H1 (cell line): ENCODE measurements around the gene KLRC3. TPM values are rescaled to one million over a fixed set of nuclear protein-coding genes. Genes with fewer than 3 reads are reported as not detected.
A peak's percentile ranks its signal among the peaks of the same experiment; 100 is the strongest.
"Not testable (repeated sequence)": the region's sequence is repeated elsewhere in the genome, so short reads cannot be mapped to it uniquely, and the experiment has no call there.

Source experiments
- CTCF ChIA-PET: fragments of 300-600 bp; sonication (Branson Sonifier 250); formaldehyde crosslinking; loops from one replicate; lab custom pipeline; 2021; ENCODE audit not compliant: partially characterized antibody; lab: Charles Lee
- POLR2A ChIA-PET: fragments of 300-600 bp; sonication (Branson Sonifier 250); formaldehyde crosslinking; loops from one replicate; lab custom pipeline; 2021; ENCODE audit warnings: inconsistent platforms; ENCODE audit not compliant: partially characterized antibody; lab: Charles Lee
- DNase-seq, 2 experiments: peaks; one replicate each; pipeline versions ENCODE4 v3.0.0 to v3.0.0-alpha.2; 2010 to 2022; ENCODE audit warnings: low spot score in 2 of 2, low read depth in 1 of 2, mixed read lengths in 1 of 2
- FAIRE-seq: peaks from 2 replicates; lab custom pipeline; 2011; peaks lifted over from hg19 to GRCh38; lab: Jason Lieb, UNC
- H2AFZ ChIP-seq: 2 replicates; pipeline ENCODE4 v1.8.1; 2012; ENCODE audit warnings: low read length, inconsistent platforms
- H2AK5ac ChIP-seq: 2 replicates; pipeline ENCODE4 v1.6.1; 2013; ENCODE audit warnings: low read depth, low read length
- H2BK120ac ChIP-seq: replicated peaks from 2 replicates; pipeline ENCODE3; 2013; ENCODE audit warnings: low read depth, low read length, inconsistent platforms
- H2BK12ac ChIP-seq: 2 replicates; pipeline ENCODE4 v1.6.1; 2013; ENCODE audit warnings: low read depth, low read length
- H2BK15ac ChIP-seq: 2 replicates; pipeline ENCODE4 v1.6.1; 2013; ENCODE audit warnings: low read length
- H2BK20ac ChIP-seq: 2 replicates; pipeline ENCODE4 v1.6.1; 2013; ENCODE audit warnings: low read length
- H2BK5ac ChIP-seq: 2 replicates; pipeline ENCODE4 v1.6.1; 2013; ENCODE audit warnings: low read depth, low read length
- H3K14ac ChIP-seq: 2 replicates; pipeline ENCODE4 v1.6.1; 2013; ENCODE audit warnings: inconsistent platforms; ENCODE audit not compliant: insufficient read length
- H3K18ac ChIP-seq: 2 replicates; pipeline ENCODE4 v1.6.1; 2013; ENCODE audit warnings: low read length; ENCODE audit errors: extremely low read depth
- H3K23ac ChIP-seq: 2 replicates; pipeline ENCODE4 v1.6.1; 2013; ENCODE audit warnings: inconsistent platforms; ENCODE audit not compliant: insufficient read length
- H3K23me2 ChIP-seq: 2 replicates; pipeline ENCODE4 v1.6.1; 2013; ENCODE audit warnings: low read depth, low read length
- H3K27ac ChIP-seq: 2 replicates; pipeline ENCODE4 v1.6.1; 2011; ENCODE audit warnings: low read depth, low read length, inconsistent platforms
- H3K27me3 ChIP-seq, 4 experiments: replicated peaks in 1 of 4; 1 replicate in 1 of 4; 2 replicates in 3 of 4; pipeline versions ENCODE4 v1.6.1 to v1.8.1; 2011 to 2013; ENCODE audit warnings: low read length in 3 of 4, mild to moderate bottlenecking in 3 of 4, inconsistent platforms in 2 of 4, mixed read lengths in 2 of 4, moderate library complexity in 1 of 4; ENCODE audit not compliant: control insufficient read depth in 3 of 4, insufficient read depth in 3 of 4; ENCODE audit errors: extremely low read depth in 1 of 4
- H3K36me3 ChIP-seq, 4 experiments: 2 replicates each; pipeline versions ENCODE4 v1.6.1 to v1.8.1; 2011 to 2013; ENCODE audit warnings: mild to moderate bottlenecking in 4 of 4, low read length in 3 of 4, moderate library complexity in 2 of 4, control low read depth in 1 of 4, inconsistent platforms in 1 of 4; ENCODE audit not compliant: insufficient read depth in 4 of 4, control insufficient read depth in 2 of 4
- H3K4ac ChIP-seq: replicated peaks from 2 replicates; pipeline ENCODE3; 2013; ENCODE audit warnings: low read length, low read depth, mixed read lengths, inconsistent platforms; ENCODE audit not compliant: insufficient read length
- H3K4me1 ChIP-seq, 4 experiments: replicated peaks in 1 of 4; 1 replicate in 1 of 4; 2 replicates in 3 of 4; pipeline versions ENCODE4 v1.6.1 to v1.8.1; 2011 to 2013; ENCODE audit warnings: low read length in 3 of 4, inconsistent platforms in 2 of 4, mixed read lengths in 1 of 4; ENCODE audit not compliant: insufficient read depth in 4 of 4, control insufficient read depth in 3 of 4
- H3K4me2 ChIP-seq, 2 experiments: 2 replicates each; pipeline versions ENCODE4 v1.6.1 to v1.8.1; 2011 to 2013; ENCODE audit warnings: low read depth in 2 of 2, low read length in 2 of 2, control low read depth in 1 of 2, inconsistent platforms in 1 of 2, mild to moderate bottlenecking in 1 of 2; ENCODE audit not compliant: insufficient read depth in 1 of 2
- H3K4me3 ChIP-seq, 4 experiments: fragments of 200-600, 300-600 bp in 1 of 4; sonication (generic), shearing (Covaris generic), sonication (Bioruptor Twin) in 1 of 4; 2 replicates each; pipeline versions ENCODE4 v1.5.1 to v1.8.1; 2011 to 2016; ENCODE audit warnings: low read length in 4 of 4, low read depth in 3 of 4, control low read depth in 2 of 4, inconsistent platforms in 2 of 4, mild to moderate bottlenecking in 2 of 4, mixed read lengths in 1 of 4, moderate library complexity in 1 of 4; ENCODE audit not compliant: insufficient read depth in 2 of 4; ENCODE audit errors: extremely low read depth in 1 of 4
- H3K56ac ChIP-seq: replicated peaks from 2 replicates; pipeline ENCODE3; 2013; ENCODE audit warnings: low read depth, mild to moderate bottlenecking, mixed read lengths, low read length, inconsistent platforms; ENCODE audit not compliant: insufficient read length
- H3K79me1 ChIP-seq: 2 replicates; pipeline ENCODE4 v1.6.1; 2013; ENCODE audit warnings: low read depth, low read length, control low read depth
- H3K79me2 ChIP-seq, 2 experiments: 2 replicates each; pipeline versions ENCODE4 v1.6.1 to v1.8.1; 2012 to 2013; ENCODE audit warnings: low read length in 2 of 2, mild to moderate bottlenecking in 2 of 2, inconsistent platforms in 1 of 2; ENCODE audit not compliant: insufficient read depth in 2 of 2, control insufficient read depth in 1 of 2
- H3K9ac ChIP-seq, 4 experiments: replicated peaks in 1 of 4; 1 replicate in 1 of 4; 2 replicates in 3 of 4; pipeline versions ENCODE4 v1.6.1 to v1.8.1; 2011 to 2013; ENCODE audit warnings: low read depth in 3 of 4, low read length in 3 of 4, control low read depth in 2 of 4, mild to moderate bottlenecking in 2 of 4, moderate library complexity in 2 of 4, inconsistent platforms in 1 of 4; ENCODE audit errors: extremely low read depth in 1 of 4
- H3K9me3 ChIP-seq, 2 experiments: 2 replicates each; pipeline versions ENCODE4 v1.6.1 to v1.8.1; 2012 to 2013; ENCODE audit warnings: mild to moderate bottlenecking in 2 of 2, moderate library complexity in 2 of 2, control low read depth in 1 of 2, inconsistent platforms in 1 of 2, low read depth in 1 of 2, low read length in 1 of 2, mixed read lengths in 1 of 2; ENCODE audit not compliant: insufficient read depth in 2 of 2
- H4K20me1 ChIP-seq, 2 experiments: replicated peaks in 1 of 2; 2 replicates each; pipeline versions ENCODE3 to v1.8.1; 2011 to 2013; ENCODE audit warnings: inconsistent platforms in 2 of 2, low read length in 2 of 2, mild to moderate bottlenecking in 1 of 2; ENCODE audit not compliant: insufficient read depth in 2 of 2, control insufficient read depth in 1 of 2
- H4K5ac ChIP-seq: 2 replicates; pipeline ENCODE4 v1.6.1; 2013; ENCODE audit warnings: low read length, low read depth, mixed read lengths, inconsistent platforms; ENCODE audit not compliant: insufficient read length
- H4K8ac ChIP-seq: 2 replicates; pipeline ENCODE4 v1.8.0; 2013; ENCODE audit warnings: mild to moderate bottlenecking, moderate library complexity, low read length, inconsistent platforms; ENCODE audit not compliant: insufficient read depth; ENCODE audit errors: extremely low read depth
- H4K91ac ChIP-seq: replicated peaks from 2 replicates; pipeline ENCODE3; 2013; ENCODE audit warnings: low read length, mixed read lengths, inconsistent platforms; ENCODE audit not compliant: insufficient read length
- WGBS, 2 experiments: shearing (Covaris generic) in 1 of 2; methylation state at CpG; one replicate each; pipeline versions ENCODE4 v1.1.6 to v1.1.7; 2013 to 2015; ENCODE audit warnings: low lambda C conversion rate in 2 of 2, mixed read lengths in 2 of 2, inconsistent platforms in 1 of 2, low coverage in 1 of 2, missing lambda C conversion rate in 1 of 2; ENCODE audit not compliant: insufficient replicate concordance in 2 of 2, insufficient coverage in 1 of 2, insufficient read length in 1 of 2; ENCODE audit errors: extremely low coverage in 1 of 2, missing lambda C conversion rate in 1 of 2; 5-methylcytosine and 5-hydroxymethylcytosine counted together
- polyA plus RNA-seq, 7 experiments: library from polyadenylated mRNA; depleted of rRNA in 3 of 7; stranded (reverse) in 5 of 7; unstranded in 2 of 7; fragments of >200 nt in 5 of 7; fragments of 200-250 nt in 2 of 7; gene quantifications; 1 replicate in 5 of 7; 2 replicates in 1 of 7; 4 replicates in 1 of 7; pipeline versions ENCODE4 v1.2.1 to v1.2.3, GENCODE V29; 2011 to 2013; ENCODE audit warnings: missing spikeins in 2 of 7, mixed read lengths in 2 of 7
- total RNA-seq: library from RNA; stranded (reverse); fragmentation: NEBNext Ultra II Directional; extraction: Animal tissue kit (Norgen Biotek cat#: 25700); gene quantifications from 2 replicates; pipeline ENCODE4 v1.2.1, GENCODE V29; 2021

The KLRC3 gene
- total and polyA plus RNA-seq, 2 of the 8 experiments (the other 6 are each of a cell fraction or from before 2014, with no cell fraction given) = not detected

GRCh38 chr12:10422159-10422558, 1.8 kb upstream of the KLRC3 start:
- H3K4ac ChIP-seq, H3K79me2 ChIP-seq, H4K91ac ChIP-seq, H3K4me2 ChIP-seq, H3K4me1 ChIP-seq, H2BK120ac ChIP-seq, H3K36me3 ChIP-seq, H3K23ac ChIP-seq, H3K18ac ChIP-seq, H2BK20ac ChIP-seq, H4K8ac ChIP-seq, H2BK5ac ChIP-seq, H3K9me3 ChIP-seq, H3K79me1 ChIP-seq, H3K4me3 ChIP-seq, H3K27me3 ChIP-seq, H4K20me1 ChIP-seq, H4K5ac ChIP-seq, H2AK5ac ChIP-seq, DNase-seq, H3K14ac ChIP-seq, H2BK15ac ChIP-seq, H3K23me2 ChIP-seq, POLR2A ChIA-PET, H3K27ac ChIP-seq, H2AFZ ChIP-seq, CTCF ChIA-PET, H2BK12ac ChIP-seq, H3K56ac ChIP-seq, H3K9ac ChIP-seq: not testable (repeated sequence)
- peak; percentile 91 for FAIRE-seq
- 50% methylated on average over 2 of the region's 3 CpGs; no CpG with 5 or more reads in 1 of the 2 experiments for WGBS, 2 experiments
